Measurements from ENCODE around the gene APLF.
"Not testable (repeated sequence)": the region's sequence is repeated elsewhere in the genome, so short reads cannot be mapped to it uniquely, and the experiment has no call there.

APLF gene

GRCh38 chr2:68441179-68441993 is 26.0 kb upstream of the APLF start:
- DNase-seq (ENCODE audit: low read depth) = peak; percentile 99
- H3K4me3 ChIP-seq (ENCODE audit: low read depth, low read length) = no peak overlapping the region
- peak; percentile 82 for TF ChIP-seq CTCF (IDR thresholded peaks at IDR 0.05; ENCODE audit: low read depth, low read length, missing control alignments)

GRCh38 chr2:68441994-68442322 is 25.4 kb upstream of the APLF start:
- H3K4me3 ChIP-seq (ENCODE audit: low read depth, low read length) = no peak overlapping the region
- DNase-seq (ENCODE audit: low read depth) = no peak

GRCh38 chr2:68446425-68446824 is 21.0 kb upstream of the APLF start:
- not testable (repeated sequence) for H3K4me3 ChIP-seq (ENCODE audit: low read depth, low read length); DNase-seq (ENCODE audit: low read depth)

More at GRCh38 chr2:68441994-68442322, 25.4 kb upstream of the APLF start:
- no peak for TF ChIP-seq CTCF (IDR thresholded peaks at IDR 0.05; ENCODE audit: low read depth, low read length, missing control alignments)

- H3K4me3 ChIP-seq (ENCODE audit: low read depth, low read length) = no peak overlapping the region
- TF ChIP-seq CTCF (IDR thresholded peaks at IDR 0.05; ENCODE audit: low read depth, low read length, missing control alignments) = no peak
- DNase-seq (ENCODE audit: low read depth) = no peak
Measured at GRCh38 chr2:68447118-68447517, 20.3 kb upstream of the APLF start.

- no peak overlapping the region for H3K4me3 ChIP-seq (ENCODE audit: low read depth, low read length)
- no peak for TF ChIP-seq CTCF (IDR thresholded peaks at IDR 0.05; ENCODE audit: low read depth, low read length, missing control alignments)
- DNase-seq (ENCODE audit: low read depth) = no peak
Measured at GRCh38 chr2:68448671-68449653, 18.4 kb upstream of the APLF start.

GRCh38 chr2:68452158-68452900 is 15.1 kb upstream of the APLF start:
- TF ChIP-seq CTCF (IDR thresholded peaks at IDR 0.05; ENCODE audit: low read depth, low read length, missing control alignments) = no peak
- no peak overlapping the region for H3K4me3 ChIP-seq (ENCODE audit: low read depth, low read length)
- no peak for DNase-seq (ENCODE audit: low read depth)
